SU-DHL-6 (cell line): ENCODE results near the gene AMER2.

Experiments used
- CTCF ChIP-seq: fragments of 200-600 bp; sonication (generic); IDR thresholded peaks from one replicate; pipeline ENCODE4 v1.5.1; 2017; ENCODE audit warnings: antibody characterized with exemption, mild to moderate bottlenecking, low read length, moderate library complexity; ENCODE audit not compliant: insufficient read depth, poor library complexity, severe bottlenecking
- EZH2phosphoT487 ChIP-seq: fragments of 200-600 bp; sonication (generic), shearing (Covaris generic); conservative IDR thresholded peaks from 2 replicates; pipeline ENCODE4 v1.6.1; 2018; ENCODE audit warnings: mild to moderate bottlenecking, antibody characterized with exemption, low read length, moderate library complexity, mixed read lengths

GRCh38 chr13:25172303-25172630, 179 bp upstream of the AMER2 start:
- no peak for TF ChIP-seq CTCF
- no peak for TF ChIP-seq EZH2phosphoT487
